ENCODE measurements around the gene CDK16.

The CDK16 gene

DNA sequence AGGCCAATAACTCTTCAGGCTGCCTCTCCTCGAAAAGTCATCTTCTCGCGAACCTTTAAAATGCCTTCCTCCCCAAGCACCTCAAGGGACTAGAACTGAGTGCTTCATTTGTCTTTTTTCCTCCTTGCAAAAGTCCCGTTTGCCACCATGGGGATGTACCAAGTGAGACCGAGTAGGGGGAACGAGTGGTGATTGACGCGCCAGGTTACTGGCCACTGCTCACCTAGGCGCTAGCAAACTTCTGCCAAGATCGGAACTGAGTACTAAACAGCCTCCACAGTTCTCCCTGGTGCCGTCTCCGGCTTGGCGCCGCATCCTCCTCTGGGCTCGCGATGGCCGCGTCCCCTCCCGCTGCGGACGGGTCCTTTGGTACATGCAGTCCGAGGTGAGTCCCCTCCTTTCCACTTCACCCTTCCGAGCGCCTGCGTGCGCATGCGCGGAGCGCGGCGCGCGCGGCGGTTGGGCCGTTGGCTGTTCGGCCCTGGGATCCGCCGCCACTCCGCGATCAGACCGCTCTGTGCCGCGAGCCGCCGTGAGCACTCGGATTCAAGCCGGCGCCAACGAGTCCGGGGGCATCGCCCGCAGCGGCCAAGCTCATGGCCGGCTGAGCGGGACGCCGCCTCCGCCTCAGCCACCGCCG, at the start of gene CDK16:
Gene CDK16, plus strand, starts transcription at position 402 of the 640 bp plus-strand sequence. CDS start 4,877 bp downstream, outside the sequence.
- FAIRE-seq = no peak

DNA sequence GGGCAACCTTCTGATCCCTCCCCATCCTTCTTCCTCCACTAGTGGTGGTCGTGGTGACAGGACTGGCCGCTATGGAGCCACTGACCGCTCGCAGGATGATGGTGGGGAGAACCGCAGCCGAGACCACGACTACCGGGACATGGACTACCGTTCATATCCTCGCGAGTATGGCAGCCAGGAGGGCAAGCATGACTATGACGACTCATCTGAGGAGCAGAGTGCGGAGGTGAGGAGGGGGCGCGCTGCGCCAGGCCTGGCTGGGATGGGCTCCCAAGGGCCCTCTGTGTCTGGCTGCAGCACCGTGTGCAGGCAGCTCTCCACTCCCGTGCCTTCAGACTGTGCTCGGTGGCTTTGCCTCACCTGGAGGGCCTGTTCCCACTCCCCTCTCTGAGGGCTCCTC, 49.2 kb upstream of the CDK16 start:
- FAIRE-seq = no peak

DNA sequence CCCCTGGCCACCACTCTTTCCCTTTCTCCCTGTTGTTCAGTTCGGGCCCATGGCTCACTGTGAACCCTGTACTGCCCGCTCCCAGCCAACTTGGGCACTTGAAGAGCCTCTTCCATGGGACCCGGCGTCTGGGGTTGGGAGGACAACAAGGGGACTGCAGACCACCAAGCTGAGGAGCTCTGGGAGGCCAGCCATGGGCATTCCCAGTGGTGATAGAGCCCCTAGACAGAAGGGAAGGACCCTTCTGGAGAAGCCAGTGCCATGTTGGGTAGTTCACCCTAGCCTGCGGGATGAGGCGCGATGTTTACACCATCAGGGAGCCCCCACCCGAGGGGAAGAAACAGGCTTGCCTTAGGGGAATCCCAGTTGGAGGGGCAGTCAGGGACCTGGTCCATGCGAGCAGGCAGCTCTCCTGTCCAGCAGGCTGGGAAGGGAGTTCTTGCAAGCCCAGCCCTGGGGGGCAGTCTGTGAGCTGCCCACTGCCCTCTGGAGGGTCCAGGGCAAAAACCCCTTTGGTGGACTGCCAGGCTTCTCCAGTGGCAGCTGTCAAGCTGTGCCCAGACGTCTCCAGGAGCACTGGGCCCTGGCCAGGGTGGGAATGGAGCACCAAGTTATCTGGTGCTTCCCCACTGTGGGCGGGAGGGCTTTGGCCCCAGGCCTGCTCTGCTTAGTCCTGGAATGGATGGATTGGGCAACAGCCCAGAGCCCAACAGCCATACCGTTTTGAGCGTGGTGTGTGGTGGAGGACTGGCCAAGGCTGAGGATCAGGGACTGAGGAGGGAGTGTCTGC, 48.6 kb upstream of the CDK16 start:
- no peak for FAIRE-seq

DNA sequence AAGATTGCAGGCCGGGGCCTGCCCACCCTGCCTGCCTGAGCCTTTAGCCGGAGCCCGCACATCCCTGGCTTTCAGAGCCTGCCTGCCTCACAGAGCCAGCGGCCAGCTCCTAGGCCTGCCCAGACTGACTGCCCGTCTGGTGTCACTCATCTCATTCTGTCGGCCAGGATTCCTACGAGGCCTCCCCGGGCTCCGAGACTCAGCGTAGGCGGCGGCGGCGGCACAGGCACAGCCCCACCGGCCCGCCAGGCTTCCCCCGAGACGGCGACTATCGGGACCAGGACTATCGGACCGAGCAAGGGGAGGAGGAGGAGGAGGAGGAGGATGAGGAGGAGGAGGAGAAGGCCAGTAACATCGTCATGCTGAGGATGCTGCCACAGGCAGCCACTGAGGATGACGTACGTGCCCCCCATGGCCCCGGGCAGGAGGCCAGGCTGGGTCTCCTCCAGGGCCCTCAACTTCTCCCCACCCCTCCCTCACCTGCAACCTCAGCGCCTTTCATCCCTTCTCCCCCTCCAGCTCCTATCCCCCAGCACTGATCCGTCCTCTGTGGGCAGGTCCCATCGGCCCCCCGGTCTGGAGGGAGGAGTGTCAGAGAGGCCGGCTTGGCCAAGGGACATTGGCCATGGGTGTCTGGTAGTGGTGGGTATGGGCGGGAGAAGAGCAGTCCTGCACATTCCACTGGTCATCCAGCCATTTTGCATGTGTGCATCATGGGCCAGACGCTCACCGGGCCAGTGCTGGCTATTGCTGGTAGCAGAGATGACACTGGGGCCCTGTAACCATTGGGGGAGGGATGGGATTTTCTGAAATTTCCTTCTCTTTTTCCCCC, 47.4 kb upstream of the CDK16 start:
- no peak for FAIRE-seq

DNA sequence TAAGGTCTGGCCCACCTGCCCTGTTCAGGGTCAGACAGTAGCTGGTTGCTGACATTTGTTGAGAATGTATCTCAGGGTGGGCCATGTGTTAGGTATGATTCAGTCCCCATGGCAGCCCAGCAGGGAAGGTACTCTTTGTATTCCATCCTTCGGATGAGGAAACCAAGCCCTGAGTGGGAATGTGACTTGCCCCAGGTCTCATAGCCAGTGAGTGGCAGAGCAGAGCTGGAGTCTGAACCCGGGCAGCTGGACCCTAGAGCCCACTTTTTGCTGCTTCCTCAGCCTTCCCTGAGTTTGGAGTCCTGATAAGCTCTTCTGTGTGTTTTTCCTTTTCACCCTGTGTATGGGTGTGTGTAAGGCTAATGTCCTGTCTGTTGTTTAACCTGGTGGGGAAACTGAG, 46.5 kb upstream of the CDK16 start:
- FAIRE-seq = no peak

DNA sequence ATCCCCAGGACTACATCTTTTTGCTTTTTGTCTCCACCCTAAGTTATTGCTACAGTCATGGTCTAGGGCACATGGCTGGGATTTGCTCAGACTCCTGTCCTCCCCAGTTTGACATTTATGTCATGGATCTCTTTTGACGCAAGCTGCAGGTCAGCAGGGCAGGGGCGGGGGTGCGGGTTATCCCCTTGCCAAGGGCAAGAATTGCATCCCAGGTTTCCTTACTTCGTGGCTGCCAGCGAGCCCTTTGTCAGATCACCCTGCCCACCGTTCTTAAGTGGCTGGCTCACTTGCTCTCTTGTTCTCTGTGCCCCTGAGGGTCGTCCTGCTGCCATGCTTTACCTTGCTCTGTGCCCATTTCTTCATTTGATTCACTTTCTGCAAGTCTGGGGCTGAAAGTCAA, 45.9 kb upstream of the CDK16 start:
- no peak for FAIRE-seq

DNA sequence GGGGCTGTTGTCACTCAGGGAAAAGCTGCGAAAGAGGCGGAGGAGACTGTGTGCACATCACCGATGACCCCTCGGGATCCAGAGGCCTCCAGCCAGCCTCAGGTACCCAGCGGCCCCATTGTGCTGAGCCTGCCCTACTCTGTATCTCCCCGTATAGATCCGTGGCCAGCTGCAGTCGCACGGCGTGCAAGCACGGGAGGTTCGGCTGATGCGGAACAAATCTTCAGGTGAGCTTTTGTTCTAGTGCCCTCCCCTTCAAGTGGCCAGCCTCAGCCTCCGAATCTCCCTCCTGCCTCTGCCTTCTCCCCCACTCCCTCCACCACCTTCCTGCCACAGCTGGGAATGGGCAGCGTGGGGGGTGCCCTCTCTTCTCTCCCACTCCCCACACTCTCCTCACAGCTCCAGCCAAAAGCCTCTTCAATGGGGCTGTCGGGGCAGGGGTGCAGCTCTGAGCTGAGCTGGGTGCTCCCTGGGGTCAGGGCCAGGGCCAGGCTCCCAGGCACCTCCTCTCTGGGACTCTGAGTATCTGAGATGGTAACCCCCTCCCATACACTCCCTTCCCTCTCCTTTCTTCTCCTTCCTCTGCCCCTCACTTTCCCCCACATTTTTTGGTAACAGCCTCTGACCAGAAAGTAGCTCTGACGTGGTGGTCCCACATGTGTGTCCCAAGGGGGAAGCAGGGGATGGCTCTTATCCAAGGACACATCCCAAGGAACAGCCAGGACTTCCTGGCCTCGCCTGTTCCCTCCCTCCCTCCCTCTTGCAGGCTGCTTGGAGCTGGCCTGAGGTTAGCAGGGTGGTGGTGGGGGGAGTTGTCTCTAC, 45.3 kb upstream of the CDK16 start:
- FAIRE-seq = no peak

DNA sequence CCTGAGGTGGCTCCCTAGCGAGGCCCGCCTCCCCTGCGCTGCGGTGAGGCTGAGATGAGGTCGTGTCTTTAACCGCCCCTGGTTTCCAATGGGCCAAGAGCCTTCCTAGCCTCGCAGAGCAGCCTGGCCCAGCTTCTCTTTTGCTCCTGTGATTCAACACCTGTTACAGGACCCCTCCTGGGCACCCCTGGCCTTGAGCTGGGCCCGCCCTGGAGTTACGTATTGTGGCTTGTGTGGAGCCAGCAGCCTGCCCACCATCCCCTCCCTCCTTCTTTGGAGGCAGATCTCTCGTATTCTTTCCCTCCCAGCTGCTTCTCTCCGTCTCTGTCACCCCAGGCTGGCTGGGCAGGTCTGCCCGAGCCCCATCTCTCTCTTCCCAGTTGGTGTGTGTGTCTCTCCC, 44.1 kb upstream of the CDK16 start:
- no peak for FAIRE-seq

DNA sequence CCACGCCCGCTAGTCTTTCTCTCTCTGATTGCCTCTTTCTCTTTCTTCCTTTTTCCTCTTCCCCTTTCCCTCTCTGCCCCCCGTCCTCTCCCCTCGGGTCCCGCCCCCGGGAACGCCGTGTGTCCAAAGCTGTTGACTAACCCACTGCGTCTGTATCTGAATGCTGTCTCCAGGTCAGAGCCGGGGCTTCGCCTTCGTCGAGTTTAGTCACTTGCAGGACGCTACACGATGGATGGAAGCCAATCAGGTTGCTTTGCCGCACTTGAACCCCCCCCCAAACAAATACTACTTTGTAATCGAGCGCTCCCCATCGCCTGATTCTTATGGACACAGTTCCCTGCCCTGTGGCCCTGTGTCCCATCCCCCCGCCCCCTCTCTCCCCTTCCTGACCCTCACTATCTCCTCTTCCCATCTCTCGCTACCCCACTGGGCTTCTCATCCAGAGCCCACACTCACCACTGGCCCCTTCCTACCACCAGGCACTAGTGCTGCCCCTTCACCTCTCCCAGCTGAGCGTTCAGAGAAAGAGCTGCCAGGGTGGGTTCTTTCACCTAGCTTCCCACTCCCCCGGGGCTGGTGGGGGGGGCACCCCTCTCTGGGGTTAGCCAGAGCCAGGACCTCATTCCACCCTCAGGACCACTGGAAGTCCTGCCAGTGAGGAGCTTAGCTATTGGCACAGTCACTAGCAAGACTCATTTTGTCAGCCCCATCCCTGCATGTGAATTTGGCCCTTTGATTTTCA, 43.5 kb upstream of the CDK16 start:
- FAIRE-seq = no peak

DNA sequence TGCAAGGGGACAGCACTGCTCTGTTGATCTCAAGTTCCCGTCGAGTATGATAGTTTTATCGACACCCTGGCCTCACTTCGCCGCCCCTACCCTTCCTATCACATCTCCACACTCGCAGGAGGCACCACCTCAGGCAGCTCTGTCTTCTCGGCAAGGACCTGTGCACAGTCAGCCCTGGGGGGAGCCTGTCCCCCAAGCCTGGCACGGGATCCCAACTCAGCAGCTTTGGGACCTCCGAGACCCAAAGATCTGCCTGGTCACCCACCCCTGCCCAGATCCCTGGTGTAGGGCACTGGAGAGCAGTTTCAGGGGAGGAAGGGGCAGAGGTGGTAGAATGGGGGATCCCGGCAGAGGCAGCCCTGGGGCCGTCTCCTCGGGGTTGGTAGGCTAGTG, 42.9 kb upstream of the CDK16 start:
- no peak for FAIRE-seq

DNA sequence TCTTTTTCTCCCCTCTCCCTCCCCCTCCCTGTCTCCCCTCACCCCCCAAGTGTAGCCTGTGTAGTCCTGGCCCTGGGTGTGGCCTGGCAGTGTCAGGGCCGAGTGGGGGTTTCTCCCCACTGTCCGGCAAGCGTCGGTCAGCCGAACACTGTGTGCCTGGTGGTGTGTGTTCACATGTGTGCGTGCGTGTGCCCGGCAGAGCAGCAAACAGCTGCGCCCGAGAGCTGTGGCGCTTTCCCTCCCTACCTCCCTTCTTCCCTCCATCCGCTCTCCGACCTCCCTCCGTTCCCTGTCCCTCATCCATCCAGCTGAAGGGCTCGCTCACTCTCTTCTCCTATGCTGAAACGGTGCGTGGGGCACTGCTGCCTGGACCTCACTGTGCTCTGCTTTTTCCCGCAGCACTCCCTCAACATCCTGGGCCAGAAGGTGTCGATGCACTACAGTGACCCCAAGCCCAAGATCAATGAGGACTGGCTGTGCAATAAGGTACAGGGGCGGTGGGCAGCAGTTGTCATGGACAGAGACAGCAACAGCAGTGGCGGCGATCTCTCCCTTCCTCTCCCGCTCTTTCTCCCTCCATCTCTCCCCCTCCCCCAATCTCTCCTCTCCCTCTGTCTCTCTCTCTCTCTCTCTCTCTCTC, 42.3 kb upstream of the CDK16 start:
- FAIRE-seq = no peak

DNA sequence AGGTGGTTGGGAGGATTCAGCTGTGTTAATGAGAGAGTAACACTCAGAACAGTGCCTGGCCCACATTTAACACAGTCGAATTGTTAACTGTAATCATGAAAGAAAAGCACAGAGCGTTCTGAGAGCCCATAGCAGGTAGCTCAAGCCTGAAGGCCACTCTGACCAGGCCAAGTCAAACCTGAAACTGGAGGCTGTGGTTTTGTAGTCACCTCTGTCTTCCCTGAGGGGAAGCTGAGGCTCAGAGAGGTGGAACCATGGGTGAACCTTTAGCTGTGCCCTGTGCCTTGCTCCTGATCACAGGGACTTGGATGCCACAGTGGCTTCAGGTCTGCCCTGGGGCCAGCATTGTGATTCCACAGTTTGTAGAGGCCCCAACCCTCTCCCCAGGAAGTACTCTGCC, 41.4 kb upstream of the CDK16 start:
- no peak for FAIRE-seq

DNA sequence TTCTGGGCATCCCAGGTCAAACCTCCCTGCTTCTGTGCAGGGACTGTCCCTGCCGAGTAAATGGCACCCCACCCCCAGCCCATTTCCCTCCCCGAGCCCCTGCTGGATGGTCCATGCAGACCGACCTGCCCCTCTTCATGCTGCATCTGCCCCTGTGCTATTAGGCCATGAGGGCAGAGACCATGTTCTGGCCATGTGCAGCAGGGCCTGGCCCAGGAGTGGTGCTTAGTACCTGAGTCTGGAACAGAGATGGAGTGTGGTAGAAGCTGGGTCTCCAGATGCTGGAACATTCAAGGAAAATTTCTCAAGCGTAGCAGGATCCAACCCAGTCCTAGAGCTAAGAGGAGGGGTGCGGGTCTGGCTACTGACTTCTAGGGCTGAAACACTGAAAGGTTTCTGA, 40.1 kb upstream of the CDK16 start:
- FAIRE-seq = no peak

DNA sequence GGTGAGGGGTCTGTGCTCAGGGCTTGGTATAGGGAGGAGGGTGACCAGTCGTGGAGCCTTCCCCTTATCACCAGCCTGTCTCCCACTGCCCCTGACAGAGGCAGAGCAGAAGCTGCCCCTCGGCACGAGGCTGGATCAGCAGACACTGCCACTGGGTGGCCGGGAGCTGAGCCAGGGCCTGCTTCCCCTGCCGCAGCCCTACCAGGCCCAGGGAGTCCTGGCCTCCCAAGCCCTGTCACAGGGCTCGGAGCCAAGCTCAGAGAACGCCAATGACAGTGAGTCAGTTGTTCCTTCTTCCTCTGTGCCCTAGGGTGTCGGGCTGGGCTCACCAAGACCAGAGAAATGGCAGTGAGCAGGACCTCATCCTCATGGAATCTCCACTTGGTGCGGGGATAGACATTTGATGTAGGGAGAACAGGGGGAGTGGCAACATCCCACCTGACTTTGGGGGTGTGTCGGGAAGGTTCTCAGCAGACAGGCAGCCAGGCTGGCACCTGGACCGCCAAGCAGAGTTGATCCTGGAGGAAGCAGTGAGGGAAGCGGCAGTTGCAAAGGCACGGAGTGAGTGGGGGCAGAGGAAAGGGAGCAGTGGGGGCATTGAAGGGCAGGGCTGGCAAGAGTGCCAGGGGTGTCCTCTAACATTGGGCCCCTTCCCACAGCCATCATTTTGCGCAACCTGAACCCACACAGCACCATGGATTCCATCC, 39.1 kb upstream of the CDK16 start:
- no peak for FAIRE-seq

DNA sequence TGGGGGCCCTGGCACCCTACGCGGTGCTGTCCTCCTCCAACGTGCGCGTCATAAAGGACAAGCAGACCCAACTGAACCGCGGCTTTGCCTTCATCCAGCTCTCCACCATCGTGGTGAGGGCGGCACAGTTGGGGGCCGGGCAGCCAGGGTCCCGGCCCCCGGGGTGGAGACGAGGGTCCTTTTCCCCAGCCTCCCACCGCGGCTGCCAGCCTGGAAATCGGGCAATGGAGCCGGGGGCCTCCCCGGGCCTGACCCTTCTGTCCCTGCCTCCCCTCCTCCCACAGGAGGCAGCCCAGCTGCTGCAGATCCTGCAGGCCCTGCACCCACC, 38.6 kb upstream of the CDK16 start:
- no peak for FAIRE-seq

DNA sequence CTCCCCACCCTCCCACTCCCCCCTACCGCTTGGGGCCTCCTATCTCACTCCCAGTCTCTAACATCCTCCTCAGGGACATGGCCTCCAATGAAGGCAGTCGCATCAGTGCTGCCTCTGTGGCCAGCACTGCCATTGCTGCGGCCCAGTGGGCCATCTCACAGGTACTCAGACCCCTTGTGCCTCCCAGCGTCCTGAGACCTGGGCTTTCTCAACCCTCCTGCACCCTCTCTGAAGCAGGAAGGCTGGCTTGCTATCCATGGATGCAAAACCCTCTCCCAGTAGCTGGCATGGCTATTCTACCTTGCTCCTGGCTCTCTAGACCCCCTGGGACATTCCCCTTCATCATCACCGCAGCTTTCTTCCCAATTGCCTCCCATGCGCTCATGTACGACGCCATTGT, 38.1 kb upstream of the CDK16 start:
- no peak for FAIRE-seq

DNA sequence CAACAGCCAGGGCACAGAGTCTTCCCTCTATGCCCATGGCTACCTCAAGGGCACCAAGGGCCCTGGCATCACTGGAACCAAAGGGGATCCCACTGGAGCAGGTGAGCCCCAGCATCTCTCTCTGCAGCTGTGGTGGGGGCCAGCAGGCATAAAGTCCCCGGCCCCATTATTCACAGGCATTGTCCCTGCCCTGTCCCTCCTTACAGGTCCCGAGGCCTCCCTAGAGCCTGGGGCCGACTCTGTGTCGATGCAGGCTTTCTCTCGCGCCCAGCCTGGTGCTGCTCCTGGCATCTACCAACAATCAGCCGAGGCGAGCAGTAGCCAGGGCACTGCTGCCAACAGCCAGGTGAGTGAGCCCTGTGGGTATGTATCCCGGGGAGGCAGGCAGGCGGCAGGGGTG, 37.2 kb upstream of the CDK16 start:
- FAIRE-seq = no peak

DNA sequence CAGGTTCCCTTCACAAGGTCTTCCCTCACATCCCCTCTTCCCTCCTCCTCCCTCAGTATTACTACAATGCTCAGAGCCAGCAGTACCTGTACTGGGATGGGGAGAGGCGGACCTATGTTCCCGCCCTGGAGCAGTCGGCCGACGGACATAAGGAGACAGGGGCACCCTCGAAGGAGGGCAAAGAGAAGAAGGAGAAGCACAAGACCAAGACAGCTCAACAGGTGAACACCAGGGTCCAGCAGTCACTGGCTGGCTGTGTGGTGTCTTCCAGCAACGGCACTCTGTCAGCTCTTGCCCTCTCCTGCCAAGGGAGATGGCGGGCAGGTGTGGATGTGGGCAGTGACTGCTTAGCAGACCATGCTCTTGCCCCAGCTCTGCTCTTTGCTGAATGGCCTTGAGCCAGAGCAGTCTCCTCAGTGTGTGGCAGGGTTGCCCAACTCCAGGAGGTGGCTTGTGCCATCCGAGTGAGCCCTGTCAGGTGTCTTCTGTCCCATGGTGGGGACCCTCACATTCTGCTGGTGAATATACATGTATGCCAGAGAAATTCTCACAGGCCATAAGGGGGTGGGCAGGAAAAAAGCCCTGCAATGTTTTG, 36.3 kb upstream of the CDK16 start:
- no peak for FAIRE-seq

DNA sequence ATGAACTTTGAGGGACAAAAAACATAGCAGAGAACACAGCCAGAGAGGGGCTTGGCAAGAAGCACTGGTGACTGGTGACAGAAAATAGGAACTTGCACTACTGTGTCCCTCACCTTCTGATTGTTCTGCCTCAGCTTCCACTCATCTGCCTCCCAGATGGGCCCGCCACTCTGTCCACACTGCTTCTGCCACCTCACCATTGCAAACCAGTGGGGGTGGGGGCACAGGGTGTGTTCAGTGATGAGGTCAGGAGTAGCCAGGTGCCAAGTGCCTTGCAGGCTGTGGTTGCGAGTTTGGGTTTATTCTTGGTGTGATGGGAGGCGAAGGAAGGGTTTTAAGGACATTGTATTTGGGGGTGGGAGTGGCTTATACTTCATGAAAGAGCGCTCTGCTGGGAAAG, 34.0 kb upstream of the CDK16 start:
- no peak for FAIRE-seq

DNA sequence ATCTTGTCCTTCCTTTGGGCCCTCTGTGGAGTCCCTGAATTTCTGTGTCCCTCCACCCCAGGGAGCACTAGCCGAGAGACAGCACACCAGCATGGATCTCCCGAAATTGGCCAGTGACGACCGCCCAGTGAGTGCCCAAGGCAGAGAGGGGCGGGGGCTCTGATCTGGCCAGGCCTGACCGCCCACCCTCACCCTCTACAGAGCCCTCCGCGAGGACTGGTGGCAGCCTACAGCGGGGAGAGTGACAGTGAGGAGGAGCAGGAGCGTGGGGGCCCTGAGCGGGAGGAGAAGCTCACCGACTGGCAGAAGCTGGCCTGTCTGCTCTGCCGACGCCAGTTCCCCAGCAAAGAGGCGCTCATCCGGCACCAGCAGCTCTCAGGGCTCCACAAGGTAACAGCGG, 33.2 kb upstream of the CDK16 start:
- FAIRE-seq = no peak

Measured in G401.6 (cell line).